Measurements from ENCODE around the gene DNAJC7. TPM values are rescaled to one million over a fixed set of nuclear protein-coding genes. Genes with fewer than 3 reads are reported as not detected.

DNAJC7 gene
- total RNA-seq, 1 experiment from 2014 or later: 72.0 TPM

DNA sequence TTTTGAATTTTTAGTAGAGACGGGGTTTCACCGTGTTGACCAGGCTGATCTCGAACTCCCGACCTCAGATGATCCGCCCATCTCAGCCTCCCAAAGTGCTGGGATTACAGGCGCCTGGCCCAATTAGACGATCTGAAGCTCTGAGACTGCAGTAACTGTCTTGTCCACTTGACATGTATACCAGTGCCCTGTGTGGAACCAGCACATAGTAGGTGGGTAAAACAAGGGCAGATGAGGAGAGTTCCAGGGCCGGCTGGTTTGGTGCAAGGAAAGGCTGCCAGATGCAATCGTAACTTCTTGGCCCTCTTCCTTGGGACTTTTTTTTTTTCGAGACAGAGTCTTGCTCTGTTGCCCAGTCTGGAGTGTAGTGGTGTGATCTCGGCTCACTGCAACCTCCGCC is 30.1 kb upstream of the DNAJC7 start:
- no TSS peak for BruUV-seq (replicated peaks)
- intact Hi-C loops (cut with micrococcal nuclease; ENCODE audit: unreplicated experiment) (no loop called here), in situ Hi-C loops (cut with HindIII; ENCODE audit: low pct_unique_long_range_greater_than_20kb, low sequenced_read_pairs) (no loop called here)
- CTCF ChIA-PET: interaction anchor here (0.7 kb wide), 1 partner anchor 175 kb away, joined by 3 read pairs; no protein-coding TSS in a partner anchor
- POLR2A ChIA-PET: interaction anchor here (0.7 kb wide), 1 partner anchor 21 kb away, joined by 4 read pairs; no protein-coding TSS in a partner anchor
- DNase-seq (ENCODE audit: low read depth, low spot score): no peak
- TF ChIP-seq SIN3A (IDR thresholded peaks at IDR 0.05; ENCODE audit: borderline replicate concordance, insufficient read depth, low read depth, low read length) (no peak), TCF7L2 (IDR thresholded peaks at IDR 0.05; ENCODE audit: low read depth, low read length) (no peak), POLR2AphosphoS5 (IDR thresholded peaks at IDR 0.05; ENCODE audit: low read depth, low read length) (no peak)
- TF ChIP-seq, protein P1, sequence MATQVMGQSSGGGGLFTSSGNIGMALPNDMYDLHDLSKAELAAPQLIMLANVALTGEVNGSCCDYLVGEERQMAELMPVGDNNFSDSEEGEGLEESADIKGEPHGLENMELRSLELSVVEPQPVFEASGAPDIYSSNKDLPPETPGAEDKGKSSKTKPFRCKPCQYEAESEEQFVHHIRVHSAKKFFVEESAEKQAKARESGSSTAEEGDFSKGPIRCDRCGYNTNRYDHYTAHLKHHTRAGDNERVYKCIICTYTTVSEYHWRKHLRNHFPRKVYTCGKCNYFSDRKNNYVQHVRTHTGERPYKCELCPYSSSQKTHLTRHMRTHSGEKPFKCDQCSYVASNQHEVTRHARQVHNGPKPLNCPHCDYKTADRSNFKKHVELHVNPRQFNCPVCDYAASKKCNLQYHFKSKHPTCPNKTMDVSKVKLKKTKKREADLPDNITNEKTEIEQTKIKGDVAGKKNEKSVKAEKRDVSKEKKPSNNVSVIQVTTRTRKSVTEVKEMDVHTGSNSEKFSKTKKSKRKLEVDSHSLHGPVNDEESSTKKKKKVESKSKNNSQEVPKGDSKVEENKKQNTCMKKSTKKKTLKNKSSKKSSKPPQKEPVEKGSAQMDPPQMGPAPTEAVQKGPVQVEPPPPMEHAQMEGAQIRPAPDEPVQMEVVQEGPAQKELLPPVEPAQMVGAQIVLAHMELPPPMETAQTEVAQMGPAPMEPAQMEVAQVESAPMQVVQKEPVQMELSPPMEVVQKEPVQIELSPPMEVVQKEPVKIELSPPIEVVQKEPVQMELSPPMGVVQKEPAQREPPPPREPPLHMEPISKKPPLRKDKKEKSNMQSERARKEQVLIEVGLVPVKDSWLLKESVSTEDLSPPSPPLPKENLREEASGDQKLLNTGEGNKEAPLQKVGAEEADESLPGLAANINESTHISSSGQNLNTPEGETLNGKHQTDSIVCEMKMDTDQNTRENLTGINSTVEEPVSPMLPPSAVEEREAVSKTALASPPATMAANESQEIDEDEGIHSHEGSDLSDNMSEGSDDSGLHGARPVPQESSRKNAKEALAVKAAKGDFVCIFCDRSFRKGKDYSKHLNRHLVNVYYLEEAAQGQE (IDR thresholded peaks at IDR 0.05; ENCODE audit: insufficient read depth in 1 of 2, low read depth in 2 of 2, low read length in 1 of 2): no peak
- TF ChIP-seq, protein P2, sequence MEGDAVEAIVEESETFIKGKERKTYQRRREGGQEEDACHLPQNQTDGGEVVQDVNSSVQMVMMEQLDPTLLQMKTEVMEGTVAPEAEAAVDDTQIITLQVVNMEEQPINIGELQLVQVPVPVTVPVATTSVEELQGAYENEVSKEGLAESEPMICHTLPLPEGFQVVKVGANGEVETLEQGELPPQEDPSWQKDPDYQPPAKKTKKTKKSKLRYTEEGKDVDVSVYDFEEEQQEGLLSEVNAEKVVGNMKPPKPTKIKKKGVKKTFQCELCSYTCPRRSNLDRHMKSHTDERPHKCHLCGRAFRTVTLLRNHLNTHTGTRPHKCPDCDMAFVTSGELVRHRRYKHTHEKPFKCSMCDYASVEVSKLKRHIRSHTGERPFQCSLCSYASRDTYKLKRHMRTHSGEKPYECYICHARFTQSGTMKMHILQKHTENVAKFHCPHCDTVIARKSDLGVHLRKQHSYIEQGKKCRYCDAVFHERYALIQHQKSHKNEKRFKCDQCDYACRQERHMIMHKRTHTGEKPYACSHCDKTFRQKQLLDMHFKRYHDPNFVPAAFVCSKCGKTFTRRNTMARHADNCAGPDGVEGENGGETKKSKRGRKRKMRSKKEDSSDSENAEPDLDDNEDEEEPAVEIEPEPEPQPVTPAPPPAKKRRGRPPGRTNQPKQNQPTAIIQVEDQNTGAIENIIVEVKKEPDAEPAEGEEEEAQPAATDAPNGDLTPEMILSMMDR (IDR thresholded peaks at IDR 0.05): no peak
- H3K27me3 ChIP-seq (ENCODE audit: control insufficient read depth, insufficient read depth, low read length): no peaks in the 10 kb centered on the region
- no peaks in the 10 kb centered on the region for H3K36me3 ChIP-seq (ENCODE audit: control insufficient read depth, insufficient read depth, low read length)
- peaks cover 2% of the 10 kb centered on the region; the same call in 1 of the 2 replicates for H3K4me1 ChIP-seq (ENCODE audit: control insufficient read depth, insufficient read depth, low read length)
- no peak overlapping the region for H3K4me3 ChIP-seq (ENCODE audit: low read depth in 2 of 2, low read length in 2 of 2)
- no peak overlapping the region for H3K27ac ChIP-seq (ENCODE audit: low read length)
- ATAC-seq: no peak
- no peaks in the 10 kb centered on the region for H3K9me3 ChIP-seq (ENCODE audit: control insufficient read depth, insufficient read depth, low read depth, low read length)

DNA sequence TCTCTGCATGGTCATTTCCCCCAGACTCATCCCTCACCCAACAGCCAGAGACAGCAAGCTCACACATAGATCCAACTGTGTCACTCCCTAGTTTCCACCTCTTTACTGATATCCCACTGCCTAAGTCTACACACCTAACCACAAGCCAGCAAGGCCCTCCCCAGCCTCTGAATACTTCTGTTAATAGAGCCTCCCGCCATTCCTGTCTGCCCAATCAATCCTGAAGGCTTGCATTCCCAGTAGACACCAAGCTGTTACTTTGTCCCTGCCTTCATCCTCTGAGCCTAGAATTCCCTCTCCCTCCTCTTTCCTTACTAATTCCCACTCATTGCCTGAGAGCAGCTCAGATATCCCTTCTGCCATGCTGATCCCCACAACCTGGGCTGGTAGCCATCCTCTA is 28.5 kb upstream of the DNAJC7 start:
- Histone ChIP-seq H3K9me3 (ENCODE audit: control insufficient read depth, insufficient read depth, low read depth, low read length) (no peaks in the 10 kb centered on the region), H3K4me3 (ENCODE audit: low read depth in 2 of 2, low read length in 2 of 2) (no peak overlapping the region), H3K4me1 (ENCODE audit: control insufficient read depth, insufficient read depth, low read length) (peaks cover 2% of the 10 kb centered on the region; the same call in 1 of the 2 replicates), H3K27me3 (ENCODE audit: control insufficient read depth, insufficient read depth, low read length) (no peaks in the 10 kb centered on the region), H3K27ac (ENCODE audit: low read length) (no peak overlapping the region), H3K36me3 (ENCODE audit: control insufficient read depth, insufficient read depth, low read length) (no peaks in the 10 kb centered on the region)
- in situ Hi-C loops (cut with HindIII; ENCODE audit: low pct_unique_long_range_greater_than_20kb, low sequenced_read_pairs): no loop called here
- POLR2A ChIA-PET: interaction anchor here (0.6 kb wide), 1 partner anchor 39 kb away, joined by 3 read pairs; no protein-coding TSS in a partner anchor
- intact Hi-C loops (cut with micrococcal nuclease; ENCODE audit: unreplicated experiment): no loop called here
- ATAC-seq (no peak), DNase-seq (ENCODE audit: low read depth, low spot score) (no peak)
- BruUV-seq (replicated peaks): no TSS peak
- TF ChIP-seq, protein P2 (IDR thresholded peaks at IDR 0.05): no peak
- TF ChIP-seq TCF7L2 (IDR thresholded peaks at IDR 0.05; ENCODE audit: low read depth, low read length) (no peak), SIN3A (IDR thresholded peaks at IDR 0.05; ENCODE audit: borderline replicate concordance, insufficient read depth, low read depth, low read length) (no peak), POLR2AphosphoS5 (IDR thresholded peaks at IDR 0.05; ENCODE audit: low read depth, low read length) (no peak)
- TF ChIP-seq, protein P1 (IDR thresholded peaks at IDR 0.05; ENCODE audit: insufficient read depth in 1 of 2, low read depth in 2 of 2, low read length in 1 of 2): no peak
- CTCF ChIA-PET: no interaction called here
